Endothelial cell of umbilical vein (primary cell): Measurements from ENCODE around the gene TRIM10. TPM values are rescaled to one million over a fixed set of nuclear protein-coding genes. Genes with fewer than 3 reads are reported as not detected.

Experiments
- BruUV-seq: library from RNA; stranded (reverse); fragments of 400-500 nt; replicated peaks from 2 replicates; lab custom pipeline; 2021; lab: Mats Ljungman, UMichigan
- CTCF ChIA-PET: fragments of 300-600, 350-600 bp; sonication (Branson Sonifier 250); formaldehyde crosslinking; loops from one replicate; lab custom pipeline; 2021; ENCODE audit warnings: antibody characterized with exemption, inconsistent platforms; lab: Charles Lee
- POLR2A ChIA-PET: fragments of 300-600, 350-600 bp; sonication (Branson Sonifier 250); formaldehyde crosslinking; loops from one replicate; lab custom pipeline; 2021; ENCODE audit warnings: antibody characterized with exemption, inconsistent platforms; lab: Charles Lee
- DNase-seq: peaks from one replicate; pipeline ENCODE4 v3.0.0-alpha.2; 2011; ENCODE audit warnings: low read depth, low spot score
- FAIRE-seq: peaks from 2 replicates; lab custom pipeline; 2011; peaks lifted over from hg19 to GRCh38; lab: Jason Lieb, UNC
- H2AFZ ChIP-seq: 2 replicates; pipeline ENCODE4 v1.6.0; 2012; ENCODE audit warnings: low read depth, low read length, control low read depth, inconsistent platforms
- H3K27ac ChIP-seq: 2 replicates; pipeline ENCODE4 v1.5.1; 2011; ENCODE audit warnings: low read depth, mild to moderate bottlenecking, control low read depth, low read length, moderate library complexity; ENCODE audit not compliant: insufficient read depth
- H3K27me3 ChIP-seq, 2 experiments: 2 replicates each; pipeline versions ENCODE4 v1.6.0 to v1.6.1; 2011; ENCODE audit warnings: low read length in 2 of 2, mixed read lengths in 1 of 2; ENCODE audit not compliant: control insufficient read depth in 2 of 2, insufficient read depth in 2 of 2
- H3K36me3 ChIP-seq, 2 experiments: 2 replicates in 1 of 2; 3 replicates in 1 of 2; pipeline ENCODE4 v1.5.1; 2011; ENCODE audit warnings: low read length in 2 of 2, mild to moderate bottlenecking in 1 of 2, moderate library complexity in 1 of 2; ENCODE audit not compliant: control insufficient read depth in 2 of 2, insufficient read depth in 2 of 2; ENCODE audit errors: extremely low read depth in 1 of 2
- H3K4me1 ChIP-seq: 3 replicates; pipeline ENCODE4 v1.5.1; 2011; ENCODE audit warnings: mild to moderate bottlenecking, low read length; ENCODE audit not compliant: control insufficient read depth, insufficient read depth; ENCODE audit errors: extremely low read depth
- H3K4me2 ChIP-seq: 2 replicates; pipeline ENCODE4 v1.6.1; 2011; ENCODE audit warnings: low read length, control low read depth, mixed read lengths; ENCODE audit not compliant: insufficient read depth
- H3K4me3 ChIP-seq, 3 experiments: fragments of 200-600 bp in 1 of 3; sonication (generic), shearing (Covaris generic) in 1 of 3; replicated peaks in 1 of 3; 2 replicates each; pipeline ENCODE4 v1.5.1; 2011 to 2016; ENCODE audit warnings: control low read depth in 3 of 3, low read length in 3 of 3, mild to moderate bottlenecking in 2 of 3, inconsistent platforms in 1 of 3, low read depth in 1 of 3, moderate library complexity in 1 of 3; ENCODE audit not compliant: insufficient read depth in 1 of 3
- H3K79me2 ChIP-seq: 2 replicates; pipeline ENCODE4 v1.6.0; 2012; ENCODE audit warnings: low read length, inconsistent platforms; ENCODE audit not compliant: control insufficient read depth, insufficient read depth
- H3K9ac ChIP-seq: replicated peaks from 2 replicates; pipeline ENCODE3; 2011; ENCODE audit warnings: low read length, control low read depth; ENCODE audit not compliant: insufficient read depth; ENCODE audit errors: extremely low read depth
- H3K9me1 ChIP-seq: replicated peaks from 3 replicates; pipeline ENCODE4 v1.6.0; 2011; ENCODE audit warnings: mild to moderate bottlenecking, low read length; ENCODE audit not compliant: control insufficient read depth, insufficient read depth; ENCODE audit errors: extremely low read depth
- H3K9me3 ChIP-seq: replicated peaks from 2 replicates; pipeline ENCODE4 v1.5.1; 2012; ENCODE audit warnings: low read length, inconsistent platforms; ENCODE audit not compliant: control insufficient read depth, insufficient read depth
- H4K20me1 ChIP-seq: replicated peaks from 2 replicates; pipeline ENCODE3; 2011; ENCODE audit warnings: mild to moderate bottlenecking, low read length; ENCODE audit not compliant: control insufficient read depth, insufficient read depth; ENCODE audit errors: extremely low read depth
- EZH2 ChIP-seq: IDR thresholded peaks from 2 replicates; pipeline ENCODE4 v1.6.1; 2012; ENCODE audit warnings: borderline replicate concordance, low read depth, mild to moderate bottlenecking, moderate library complexity, low read length, inconsistent platforms; ENCODE audit not compliant: severe bottlenecking
- FOS ChIP-seq: IDR thresholded peaks from 2 replicates; pipeline ENCODE4 v1.6.1; 2011; ENCODE audit warnings: mild to moderate bottlenecking, low read length, moderate library complexity, borderline replicate concordance; ENCODE audit not compliant: insufficient read depth
- GATA2 ChIP-seq: IDR thresholded peaks from 2 replicates; pipeline ENCODE4 v1.7.0; 2011; ENCODE audit warnings: low read depth, mild to moderate bottlenecking, moderate library complexity, mixed read lengths, low read length; ENCODE audit not compliant: insufficient read length, insufficient read depth
- JUN ChIP-seq: IDR thresholded peaks from 2 replicates; pipeline ENCODE4 v1.6.1; 2011; ENCODE audit warnings: borderline replicate concordance, low read depth; ENCODE audit not compliant: insufficient read length, insufficient read depth
- MAX ChIP-seq: IDR thresholded peaks from 2 replicates; pipeline ENCODE4 v1.6.1; 2011; ENCODE audit not compliant: insufficient read depth, insufficient read length
- MYC ChIP-seq: IDR thresholded peaks from one replicate; pipeline ENCODE4 v1.6.1; 2011; ENCODE audit warnings: mild to moderate bottlenecking, low read depth, low read length
- POLR2A ChIP-seq: IDR thresholded peaks from 2 replicates; pipeline ENCODE4 v1.6.1; 2012; ENCODE audit warnings: low read depth, mild to moderate bottlenecking, control low read depth, low read length
- POLR2AphosphoS5 ChIP-seq: IDR thresholded peaks from 2 replicates; pipeline ENCODE4 v1.6.1; 2012; ENCODE audit warnings: low read depth, mild to moderate bottlenecking, control low read depth, low read length, moderate library complexity; ENCODE audit not compliant: insufficient read depth
- dilution Hi-C: fragments of 300-500 bp; cut with MboI; formaldehyde crosslinking; loops from one replicate; pipeline ENCODE4 v1.15.0; 2019; ENCODE audit warnings: low sequenced_read_pairs; ENCODE audit not compliant: extremely low pct_ligation_motif_present
- intact Hi-C: fragments of 100-400 bp; cut with micrococcal nuclease; formaldehyde crosslinking; loops from one replicate; pipeline ENCODE4 v1.10.0; 2022
- polyA plus RNA-seq, 4 experiments: library from polyadenylated mRNA; depleted of rRNA in 3 of 4; stranded (reverse) in 3 of 4; unstranded in 1 of 4; fragments of >200 nt; gene quantifications; 2 replicates each; pipeline versions ENCODE4 v1.2.1 to v1.2.3, GENCODE V29; 2011 to 2012; ENCODE audit warnings: missing spikeins in 1 of 4
- total RNA-seq: library from RNA; stranded (reverse); gene quantifications from 2 replicates; pipeline ENCODE4 v1.2.3, GENCODE V29; 2021
- TF ChIP-seq, protein P1 (sequence below), 2 donors: IDR thresholded peaks; 1 replicate in 1 of 2; 2 replicates in 1 of 2; pipeline ENCODE4 v1.5.1; 2011; ENCODE audit warnings: low read length in 2 of 2, mild to moderate bottlenecking in 2 of 2, moderate library complexity in 2 of 2, control low read depth in 1 of 2, inconsistent platforms in 1 of 2, low read depth in 1 of 2; ENCODE audit not compliant: insufficient read depth in 1 of 2; ENCODE audit errors: extremely low read depth in 1 of 2

Gene TRIM10
- total and polyA plus RNA-seq, 2 donors (not counting 3 experiments of a cell fraction or from before 2014, with no cell fraction given): not detected

- intact Hi-C loops (no loop called here), dilution Hi-C loops (no loop called here)
- no peaks in the 10 kb centered on the region for H3K9me1 ChIP-seq
- no peak for DNase-seq
- H3K27ac ChIP-seq: no peak overlapping the region
- no peak for FAIRE-seq
- H3K36me3 ChIP-seq: no peaks in the 10 kb centered on the region
- no peak overlapping the region for H2AFZ ChIP-seq
- no peak for TF ChIP-seq FOS
- TF ChIP-seq EZH2: no peak
- TF ChIP-seq POLR2AphosphoS5: no peak
- TF ChIP-seq, protein P1, sequence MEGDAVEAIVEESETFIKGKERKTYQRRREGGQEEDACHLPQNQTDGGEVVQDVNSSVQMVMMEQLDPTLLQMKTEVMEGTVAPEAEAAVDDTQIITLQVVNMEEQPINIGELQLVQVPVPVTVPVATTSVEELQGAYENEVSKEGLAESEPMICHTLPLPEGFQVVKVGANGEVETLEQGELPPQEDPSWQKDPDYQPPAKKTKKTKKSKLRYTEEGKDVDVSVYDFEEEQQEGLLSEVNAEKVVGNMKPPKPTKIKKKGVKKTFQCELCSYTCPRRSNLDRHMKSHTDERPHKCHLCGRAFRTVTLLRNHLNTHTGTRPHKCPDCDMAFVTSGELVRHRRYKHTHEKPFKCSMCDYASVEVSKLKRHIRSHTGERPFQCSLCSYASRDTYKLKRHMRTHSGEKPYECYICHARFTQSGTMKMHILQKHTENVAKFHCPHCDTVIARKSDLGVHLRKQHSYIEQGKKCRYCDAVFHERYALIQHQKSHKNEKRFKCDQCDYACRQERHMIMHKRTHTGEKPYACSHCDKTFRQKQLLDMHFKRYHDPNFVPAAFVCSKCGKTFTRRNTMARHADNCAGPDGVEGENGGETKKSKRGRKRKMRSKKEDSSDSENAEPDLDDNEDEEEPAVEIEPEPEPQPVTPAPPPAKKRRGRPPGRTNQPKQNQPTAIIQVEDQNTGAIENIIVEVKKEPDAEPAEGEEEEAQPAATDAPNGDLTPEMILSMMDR (IDR thresholded peaks at IDR 0.05; ENCODE audit: extremely low read depth in 1 of 2, insufficient read depth in 1 of 2, low read depth in 1 of 2, low read length in 2 of 2): no peak
- POLR2A ChIA-PET: no interaction called here
- H3K79me2 ChIP-seq: no peaks in the 10 kb centered on the region
- no TSS peak for BruUV-seq
- H3K9me3 ChIP-seq: no peaks in the 10 kb centered on the region
- H3K4me3 ChIP-seq: no peak overlapping the region
- CTCF ChIA-PET: no interaction called here
- peaks cover 8% of the 10 kb centered on the region for H3K4me1 ChIP-seq
- H3K27me3 ChIP-seq: peaks cover 0 to 5% of the 10 kb centered on the region in 2 experiments
- no peak overlapping the region for H3K4me2 ChIP-seq
- no peak overlapping the region for H3K9ac ChIP-seq
- no peaks in the 10 kb centered on the region for H4K20me1 ChIP-seq
Measured at GRCh38 chr6:30151580-30151979, 9.4 kb downstream of the TRIM10 start.

DNA sequence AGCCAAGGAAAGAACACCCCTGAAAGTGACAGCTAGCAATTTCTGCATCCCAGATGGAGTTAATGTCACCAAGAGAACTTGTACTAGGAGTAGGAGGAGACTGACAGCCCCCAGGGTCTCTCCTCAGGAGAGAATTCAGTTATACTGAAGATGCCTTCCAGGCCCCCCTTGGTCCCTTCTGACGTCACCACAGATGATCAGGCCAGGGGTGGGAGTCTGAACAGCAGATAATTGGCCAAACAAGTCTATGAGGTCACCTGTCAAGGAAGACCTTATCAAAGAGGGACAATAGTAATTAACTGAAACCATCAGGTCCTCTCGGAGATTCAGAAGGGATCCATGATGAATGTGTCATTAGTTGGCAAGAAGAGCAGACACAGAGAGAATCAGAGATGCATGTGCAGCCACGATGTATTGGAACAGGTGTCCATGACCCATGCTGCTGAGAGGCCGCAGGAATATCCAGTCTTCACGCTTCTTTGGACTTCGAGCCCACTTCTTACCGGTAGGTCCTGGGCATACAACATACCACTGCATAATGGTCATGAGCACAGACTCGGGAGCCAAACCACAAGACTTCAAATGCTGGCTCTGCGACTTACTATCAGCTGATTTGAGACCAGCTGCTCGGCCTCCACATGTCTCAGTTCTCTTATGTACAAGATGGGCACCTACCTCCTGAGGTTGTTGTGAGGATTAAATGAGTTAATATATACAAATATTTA, 10.2 kb downstream of the TRIM10 start:
- BruUV-seq: no TSS peak
- dilution Hi-C loops: no loop called here

More for the DNA sequence above, 10.2 kb downstream of the TRIM10 start:
- no peaks in the 10 kb centered on the region for H3K36me3 ChIP-seq
- DNase-seq (no peak), FAIRE-seq (no peak)
- no peak overlapping the region for H2AFZ ChIP-seq
- intact Hi-C loops: no loop called here
- ChIA-PET POLR2A (no interaction called here), CTCF (no interaction called here)
- no peak overlapping the region for H3K27ac ChIP-seq
- no peak for TF ChIP-seq EZH2
- TF ChIP-seq FOS: no peak
- TF ChIP-seq MYC: no peak
- no peak for TF ChIP-seq GATA2
- TF ChIP-seq, protein P1 (IDR thresholded peaks at IDR 0.05; ENCODE audit: extremely low read depth in 1 of 2, insufficient read depth in 1 of 2, low read depth in 1 of 2, low read length in 2 of 2): no peak
- TF ChIP-seq POLR2AphosphoS5: no peak
- TF ChIP-seq POLR2A: no peak
- TF ChIP-seq MAX: no peak
- no peak for TF ChIP-seq JUN
- no peak overlapping the region for H3K4me3 ChIP-seq
- peaks cover 0 to 5% of the 10 kb centered on the region in 2 experiments for H3K27me3 ChIP-seq
- H3K9me3 ChIP-seq: no peaks in the 10 kb centered on the region
- no peaks in the 10 kb centered on the region for H3K79me2 ChIP-seq
- no peak overlapping the region for H3K9ac ChIP-seq
- H3K9me1 ChIP-seq: no peaks in the 10 kb centered on the region
- no peak overlapping the region for H3K4me2 ChIP-seq
- no peaks in the 10 kb centered on the region for H4K20me1 ChIP-seq
- H3K4me1 ChIP-seq: peaks cover 1% of the 10 kb centered on the region
